ENCODE data around the gene DGUOK.
A peak's percentile ranks its signal among the peaks of the same experiment; 100 is the strongest.
"Not testable (repeated sequence)": the region's sequence is repeated elsewhere in the genome, so short reads cannot be mapped to it uniquely, and the experiment has no call there.

Gene DGUOK

DNA sequence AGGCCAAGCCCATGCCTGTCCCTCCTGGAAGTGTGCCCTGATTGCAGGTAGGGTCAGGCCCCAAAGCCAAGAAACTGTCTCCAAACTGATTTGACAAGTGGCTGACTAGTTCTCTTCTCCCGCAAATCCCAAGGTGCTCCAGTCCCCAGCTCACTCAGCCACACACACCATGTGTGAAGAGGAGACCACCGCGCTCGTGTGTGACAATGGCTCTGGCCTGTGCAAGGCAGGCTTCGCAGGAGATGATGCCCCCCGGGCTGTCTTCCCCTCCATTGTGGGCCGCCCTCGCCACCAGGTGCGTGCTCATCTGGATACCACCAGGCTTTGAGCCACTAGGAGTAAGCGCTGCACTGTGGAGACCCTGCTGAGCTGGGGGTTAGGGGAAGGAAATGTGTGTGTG is 25.5 kb upstream of the DGUOK start:
- Histone ChIP-seq H3K27me3 (ENCODE audit: control insufficient read depth in 1 of 2, insufficient read depth in 2 of 2, low read length in 2 of 2) (no peaks in the 10 kb centered on the region), H3K4me3 (ENCODE audit: low read length in 2 of 2) (peak overlapping the region; percentile 66 to 97), H3K9me3 (ENCODE audit: control insufficient read depth in 2 of 2, low read length in 2 of 2) (no peaks in the 10 kb centered on the region), H3K4me1 (ENCODE audit: control insufficient read depth, insufficient read depth, low read length) (peaks cover 42% of the 10 kb centered on the region), H3K36me3 (ENCODE audit: control insufficient read depth in 2 of 2, insufficient read depth in 2 of 2, low read length in 2 of 2) (peaks cover 54 to 67% of the 10 kb centered on the region in 2 donors), H3K27ac (ENCODE audit: low read length) (peak overlapping the region; percentile 100), H3K9ac (ENCODE audit: low read length in 2 of 2) (peak overlapping the region; percentile 84 to 99)

DNA sequence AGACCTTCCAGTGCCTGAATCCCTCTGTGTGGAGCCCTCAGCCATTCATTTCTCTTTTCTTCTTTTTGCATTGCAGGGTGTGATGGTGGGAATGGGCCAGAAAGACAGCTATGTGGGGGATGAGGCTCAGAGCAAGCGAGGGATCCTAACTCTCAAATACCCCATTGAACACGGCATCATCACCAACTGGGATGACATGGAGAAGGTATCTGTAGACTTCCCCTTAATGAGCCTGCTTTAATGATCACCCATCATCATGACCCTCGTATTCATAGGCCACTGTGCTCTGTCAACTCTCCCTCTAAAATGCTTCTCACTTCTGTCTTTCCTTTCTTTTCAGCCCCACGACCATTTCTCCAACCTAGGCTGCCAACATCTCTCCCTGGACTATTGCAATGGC is 24.4 kb upstream of the DGUOK start:
- peaks cover 41% of the 10 kb centered on the region for H3K4me1 ChIP-seq (ENCODE audit: control insufficient read depth, insufficient read depth, low read length)
- H3K36me3 ChIP-seq (ENCODE audit: control insufficient read depth in 2 of 2, insufficient read depth in 2 of 2, low read length in 2 of 2): peaks cover 51 to 59% of the 10 kb centered on the region in 2 donors
- peak overlapping the region; percentile 100 for H3K27ac ChIP-seq (ENCODE audit: low read length)
- H3K9me3 ChIP-seq (ENCODE audit: control insufficient read depth in 2 of 2, low read length in 2 of 2): no peaks in the 10 kb centered on the region
- peak overlapping the region; percentile 10 to 35 for H3K4me3 ChIP-seq (ENCODE audit: low read length in 2 of 2)
- no peaks in the 10 kb centered on the region for H3K27me3 ChIP-seq (ENCODE audit: control insufficient read depth in 1 of 2, insufficient read depth in 2 of 2, low read length in 2 of 2)
- peak overlapping the region; percentile 43 to 84 for H3K9ac ChIP-seq (ENCODE audit: low read length in 2 of 2)

DNA sequence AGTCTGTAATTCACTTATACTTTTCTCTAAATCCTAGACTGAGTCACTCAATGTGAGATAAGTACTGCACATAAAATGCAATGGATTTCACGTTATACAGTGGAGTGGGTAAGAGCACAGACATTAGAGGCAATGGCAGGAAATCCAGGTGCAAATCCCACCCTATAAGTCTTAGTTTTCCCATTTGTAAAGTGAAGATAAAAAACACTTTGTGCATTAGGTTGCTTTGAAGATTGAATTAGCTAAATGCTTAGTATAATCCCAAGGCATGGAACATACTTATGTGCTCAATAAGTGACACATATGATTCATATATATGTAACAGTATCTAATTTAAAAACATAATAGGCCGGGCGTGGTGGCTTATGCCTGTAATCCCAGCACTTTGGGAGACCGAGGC is 23.4 kb upstream of the DGUOK start:
- peaks cover 46% of the 10 kb centered on the region for H3K4me1 ChIP-seq (ENCODE audit: control insufficient read depth, insufficient read depth, low read length)
- no peaks in the 10 kb centered on the region for H3K9me3 ChIP-seq (ENCODE audit: control insufficient read depth in 2 of 2, low read length in 2 of 2)
- H3K36me3 ChIP-seq (ENCODE audit: control insufficient read depth in 2 of 2, insufficient read depth in 2 of 2, low read length in 2 of 2): peaks cover 55 to 60% of the 10 kb centered on the region in 2 donors
- no peaks in the 10 kb centered on the region for H3K27me3 ChIP-seq (ENCODE audit: control insufficient read depth in 1 of 2, insufficient read depth in 2 of 2, low read length in 2 of 2)
- peak overlapping the region; percentile 14 to 29 for H3K4me3 ChIP-seq (ENCODE audit: low read length in 2 of 2)
- peak overlapping the region; percentile 100 for H3K27ac ChIP-seq (ENCODE audit: low read length)
- no peak overlapping the region for H3K9ac ChIP-seq (ENCODE audit: low read length in 2 of 2)

DNA sequence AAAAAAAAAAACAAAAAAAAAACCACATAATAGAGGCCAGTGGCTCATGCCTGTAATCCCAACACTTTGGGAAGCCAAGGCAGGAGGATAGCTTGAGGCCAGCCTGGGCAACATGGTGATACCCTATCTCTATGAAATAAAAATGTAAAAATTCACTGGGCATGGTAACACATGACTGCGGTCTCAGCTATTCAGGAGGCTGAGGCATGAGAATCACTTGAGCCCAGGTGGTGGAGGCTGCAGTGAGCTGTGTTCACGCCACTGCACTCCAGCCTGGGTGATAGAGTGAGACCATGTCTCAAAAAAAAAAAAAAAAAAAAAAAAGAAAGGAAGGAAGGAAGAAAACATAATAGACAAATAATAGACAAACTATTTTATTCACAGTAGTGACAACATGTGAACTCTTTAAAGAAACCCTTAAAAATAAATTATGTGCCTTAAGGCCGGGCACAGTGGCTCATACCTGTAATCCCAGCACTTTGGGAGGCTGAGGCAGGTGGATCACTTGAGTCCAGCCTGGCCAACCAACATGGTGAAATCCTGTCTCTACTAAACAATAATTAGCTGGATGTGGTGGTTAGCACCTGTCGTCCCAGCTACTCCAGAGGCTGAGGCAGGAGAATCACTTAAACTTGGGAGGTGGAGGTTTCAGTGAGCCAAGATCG is 22.6 kb upstream of the DGUOK start:
- peak overlapping the region; percentile 100 for H3K27ac ChIP-seq (ENCODE audit: low read length)
- H3K9me3 ChIP-seq (ENCODE audit: control insufficient read depth in 2 of 2, low read length in 2 of 2); H3K27me3 ChIP-seq (ENCODE audit: control insufficient read depth in 1 of 2, insufficient read depth in 2 of 2, low read length in 2 of 2); H3K4me3 ChIP-seq (ENCODE audit: low read length in 2 of 2); H3K9ac ChIP-seq (ENCODE audit: low read length in 2 of 2): not testable (repeated sequence)
- H3K36me3 ChIP-seq (ENCODE audit: control insufficient read depth in 2 of 2, insufficient read depth in 2 of 2, low read length in 2 of 2): peaks cover 61 to 66% of the 10 kb centered on the region in 2 donors
- H3K4me1 ChIP-seq (ENCODE audit: control insufficient read depth, insufficient read depth, low read length): peaks cover 46% of the 10 kb centered on the region

DNA sequence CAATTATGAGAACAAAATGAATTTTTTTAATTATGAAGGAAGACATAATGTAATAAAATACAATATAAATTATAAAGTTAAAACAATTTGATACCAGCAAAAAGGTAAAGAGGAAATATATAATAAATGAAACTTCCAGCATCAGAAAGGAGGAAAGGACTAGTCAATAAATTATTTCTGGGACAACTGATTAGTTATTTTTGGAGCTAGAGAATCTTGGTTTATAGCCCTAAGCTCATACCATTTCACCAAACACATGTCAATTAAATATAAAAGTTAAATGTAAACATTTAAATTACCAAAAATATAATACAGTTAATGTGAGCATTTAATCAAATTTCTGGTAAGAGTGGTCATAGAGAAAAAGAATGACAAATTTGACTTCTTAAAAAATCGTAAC is 21.7 kb upstream of the DGUOK start:
- H3K9me3 ChIP-seq (ENCODE audit: control insufficient read depth in 2 of 2, low read length in 2 of 2): no peaks in the 10 kb centered on the region
- H3K27me3 ChIP-seq (ENCODE audit: control insufficient read depth in 1 of 2, insufficient read depth in 2 of 2, low read length in 2 of 2): no peaks in the 10 kb centered on the region
- H3K27ac ChIP-seq (ENCODE audit: low read length): no peak overlapping the region
- no peak overlapping the region for H3K9ac ChIP-seq (ENCODE audit: low read length in 2 of 2)
- no peak overlapping the region for H3K4me3 ChIP-seq (ENCODE audit: low read length in 2 of 2)
- H3K36me3 ChIP-seq (ENCODE audit: control insufficient read depth in 2 of 2, insufficient read depth in 2 of 2, low read length in 2 of 2): peaks cover 62 to 67% of the 10 kb centered on the region in 2 donors
- H3K4me1 ChIP-seq (ENCODE audit: control insufficient read depth, insufficient read depth, low read length): peaks cover 42% of the 10 kb centered on the region

DNA sequence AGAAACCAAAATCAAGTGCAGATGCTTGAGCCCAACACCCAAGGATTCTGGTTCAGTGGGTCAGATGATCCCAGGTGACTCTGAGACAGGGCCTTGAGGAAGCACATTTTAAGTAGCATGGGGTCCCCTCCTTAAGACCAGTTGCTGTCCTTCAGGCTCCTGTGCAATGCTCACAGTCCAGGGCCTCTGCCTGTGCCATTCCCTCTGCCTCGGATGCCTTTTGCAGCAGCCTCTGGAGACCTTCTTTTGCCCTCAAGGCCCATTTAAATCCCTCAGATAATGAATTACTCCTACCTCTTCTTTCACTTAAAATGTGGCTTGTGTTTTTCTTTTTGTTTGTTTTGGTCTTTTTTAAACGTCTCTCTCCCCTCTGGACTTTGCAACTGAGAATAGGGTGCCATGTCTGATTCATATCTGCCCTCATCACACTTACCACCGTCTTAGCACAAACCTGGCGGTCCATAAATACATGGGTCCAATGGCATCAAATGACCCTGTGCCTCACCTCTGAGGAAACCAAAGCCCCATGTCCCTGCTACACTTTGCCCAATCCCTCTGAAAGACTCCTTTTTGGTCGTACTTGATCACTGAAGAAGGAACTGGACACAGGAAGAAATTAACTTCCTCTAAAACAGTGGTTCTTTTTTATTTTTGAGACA is 19.7 kb upstream of the DGUOK start:
- Histone ChIP-seq H3K9me3 (ENCODE audit: control insufficient read depth in 2 of 2, low read length in 2 of 2) (no peaks in the 10 kb centered on the region), H3K36me3 (ENCODE audit: control insufficient read depth in 2 of 2, insufficient read depth in 2 of 2, low read length in 2 of 2) (peaks cover 55 to 58% of the 10 kb centered on the region in 2 donors), H3K27me3 (ENCODE audit: control insufficient read depth in 1 of 2, insufficient read depth in 2 of 2, low read length in 2 of 2) (no peaks in the 10 kb centered on the region), H3K9ac (ENCODE audit: low read length in 2 of 2) (no peak overlapping the region), H3K4me1 (ENCODE audit: control insufficient read depth, insufficient read depth, low read length) (peaks cover 24% of the 10 kb centered on the region), H3K4me3 (ENCODE audit: low read length in 2 of 2) (no peak overlapping the region), H3K27ac (ENCODE audit: low read length) (peak overlapping the region; percentile 63)

DNA sequence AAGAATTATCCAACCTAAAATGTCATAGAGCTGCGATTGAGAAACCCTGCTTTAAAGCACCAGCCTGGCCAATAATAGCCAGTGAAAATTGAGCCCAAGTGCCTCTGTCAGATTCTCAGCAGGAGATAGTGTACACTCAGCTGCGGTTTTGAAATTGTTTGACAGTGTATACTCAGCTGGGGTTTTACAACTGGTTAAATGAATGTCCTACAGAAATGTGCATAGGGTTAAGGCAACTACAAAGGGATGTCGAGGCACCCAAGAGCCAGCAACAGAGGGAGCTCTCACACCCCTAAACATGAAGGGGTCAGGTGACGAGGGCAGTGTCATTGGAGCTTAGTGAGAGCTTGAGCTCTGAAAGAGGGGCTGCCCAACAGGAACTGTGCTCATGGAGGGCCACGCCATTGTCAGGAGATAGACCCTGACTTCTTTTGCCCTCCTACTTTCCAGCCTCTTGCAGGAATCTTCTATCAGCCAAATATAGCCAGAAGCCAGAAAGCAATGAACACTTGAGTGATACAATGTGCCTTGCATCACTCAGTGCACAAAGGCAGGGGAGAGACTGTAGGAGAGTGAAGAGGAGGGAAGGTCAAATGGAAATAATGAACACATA is 18.7 kb upstream of the DGUOK start:
- Histone ChIP-seq H3K36me3 (ENCODE audit: control insufficient read depth in 2 of 2, insufficient read depth in 2 of 2, low read length in 2 of 2) (peaks cover 53 to 56% of the 10 kb centered on the region in 2 donors), H3K4me1 (ENCODE audit: control insufficient read depth, insufficient read depth, low read length) (peaks cover 15% of the 10 kb centered on the region), H3K27me3 (ENCODE audit: control insufficient read depth in 1 of 2, insufficient read depth in 2 of 2, low read length in 2 of 2) (no peaks in the 10 kb centered on the region), H3K9ac (ENCODE audit: low read length in 2 of 2) (peak overlapping the region in 1 of 2 donors; percentile 51), H3K27ac (ENCODE audit: low read length) (peak overlapping the region; percentile 63), H3K4me3 (ENCODE audit: low read length in 2 of 2) (no peak overlapping the region), H3K9me3 (ENCODE audit: control insufficient read depth in 2 of 2, low read length in 2 of 2) (no peaks in the 10 kb centered on the region)

DNA sequence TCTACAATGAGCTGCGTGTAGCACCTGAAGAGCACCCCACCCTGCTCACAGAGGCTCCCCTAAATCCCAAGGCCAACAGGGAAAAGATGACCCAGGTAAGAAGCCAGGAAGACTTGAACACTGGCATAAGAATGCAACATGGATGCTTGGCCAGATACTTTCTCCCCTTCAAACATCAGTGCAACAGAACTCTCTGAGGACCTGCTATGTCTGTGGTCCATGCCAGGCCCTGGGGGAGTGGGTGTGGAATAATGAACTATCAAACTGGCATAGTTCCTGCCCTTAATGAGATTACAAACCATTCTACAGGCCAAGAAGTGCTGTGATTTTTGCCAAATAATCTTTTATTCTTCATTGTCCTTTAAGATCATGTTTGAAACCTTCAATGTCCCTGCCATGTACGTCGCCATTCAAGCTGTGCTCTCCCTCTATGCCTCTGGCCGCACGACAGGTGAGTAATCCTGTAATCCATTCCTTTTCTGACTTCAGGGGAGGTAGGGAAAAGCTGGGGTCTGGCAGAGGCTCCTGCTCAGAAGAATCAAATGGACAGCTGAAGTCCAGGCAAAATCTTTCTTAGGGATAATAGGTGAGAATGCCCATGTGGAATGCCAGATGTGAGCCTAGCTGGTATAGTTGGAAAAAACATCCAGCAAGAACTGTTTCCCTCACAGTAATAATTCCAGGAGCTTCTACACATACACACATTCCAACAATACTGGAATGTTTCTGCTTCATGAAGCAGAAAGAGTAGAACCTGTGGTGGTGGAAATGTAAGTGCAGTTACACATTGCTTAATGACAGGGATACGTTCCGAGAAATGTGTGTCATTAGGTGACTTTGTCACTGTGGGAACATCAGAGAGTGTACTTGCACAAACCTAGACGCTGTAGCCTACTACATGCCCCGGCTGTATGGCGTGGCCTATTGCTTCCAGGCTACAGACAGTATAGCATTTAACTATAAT is 17.7 kb upstream of the DGUOK start:
- H3K4me3 ChIP-seq (ENCODE audit: low read length in 2 of 2): no peak overlapping the region
- H3K27me3 ChIP-seq (ENCODE audit: control insufficient read depth in 1 of 2, insufficient read depth in 2 of 2, low read length in 2 of 2): no peaks in the 10 kb centered on the region
- H3K9me3 ChIP-seq (ENCODE audit: control insufficient read depth in 2 of 2, low read length in 2 of 2): no peaks in the 10 kb centered on the region
- H3K27ac ChIP-seq (ENCODE audit: low read length): peak overlapping the region; percentile 63
- H3K4me1 ChIP-seq (ENCODE audit: control insufficient read depth, insufficient read depth, low read length): peaks cover 12% of the 10 kb centered on the region
- H3K36me3 ChIP-seq (ENCODE audit: control insufficient read depth in 2 of 2, insufficient read depth in 2 of 2, low read length in 2 of 2): peaks cover 55 to 61% of the 10 kb centered on the region in 2 donors
- no peak overlapping the region for H3K9ac ChIP-seq (ENCODE audit: low read length in 2 of 2)

- H3K9me3 ChIP-seq (ENCODE audit: control insufficient read depth in 2 of 2, low read length in 2 of 2): no peaks in the 10 kb centered on the region
These were observed 15.7 kb upstream of the DGUOK start for GRCh38 chr2:73910873-73911547.

More at GRCh38 chr2:73910873-73911547, 15.7 kb upstream of the DGUOK start:
- peaks cover 12% of the 10 kb centered on the region for H3K4me1 ChIP-seq (ENCODE audit: control insufficient read depth, insufficient read depth, low read length)
- peak overlapping the region in 1 of 2 donors; percentile 55 for H3K9ac ChIP-seq (ENCODE audit: low read length in 2 of 2)
- H3K27me3 ChIP-seq (ENCODE audit: control insufficient read depth in 1 of 2, insufficient read depth in 2 of 2, low read length in 2 of 2): no peaks in the 10 kb centered on the region
- H3K36me3 ChIP-seq (ENCODE audit: control insufficient read depth in 2 of 2, insufficient read depth in 2 of 2, low read length in 2 of 2): peaks cover 70 to 77% of the 10 kb centered on the region in 2 donors
- H3K27ac ChIP-seq (ENCODE audit: low read length): peak overlapping the region; percentile 78
- no peak overlapping the region for H3K4me3 ChIP-seq (ENCODE audit: low read length in 2 of 2)
